CD4-positive, alpha-beta T cell (primary cell): ENCODE results near the gene DCDC2C. TPM values are rescaled to one million over a fixed set of nuclear protein-coding genes. Genes with fewer than 3 reads are reported as not detected.

Experiments
- ATAC-seq: fragments of 200-7000 bp; cut with Tn5 transposase; one replicate; pipeline ENCODE4 v1.10.0; 2022; ENCODE audit warnings: mild to moderate bottlenecking; ENCODE audit not compliant: poor library complexity
- CTCF ChIA-PET: fragments of 350-600 bp; sonication (Branson Sonifier 250); formaldehyde crosslinking; loops from one replicate; lab custom pipeline; 2021; ENCODE audit warnings: antibody characterized with exemption, inconsistent platforms; lab: Charles Lee
- POLR2A ChIA-PET: fragments of 350-600 bp; sonication (Branson Sonifier 250); formaldehyde crosslinking; loops from one replicate; lab custom pipeline; 2021; ENCODE audit warnings: antibody characterized with exemption, inconsistent platforms; lab: Charles Lee
- DNase-seq, 14 experiments: peaks; one replicate each; pipeline ENCODE4 v3.0.0-alpha.2; 2013 to 2020; ENCODE audit warnings: mixed read lengths in 2 of 14
- H3K27ac ChIP-seq, 2 donors: one replicate each; pipeline versions ENCODE4 v1.5.1 to v1.7.0; 2013; ENCODE audit warnings: low read length in 2 of 2, low read depth in 1 of 2, mild to moderate bottlenecking in 1 of 2
- H3K27me3 ChIP-seq, 2 experiments: 1 replicate in 1 of 2; 2 replicates in 1 of 2; pipeline versions ENCODE4 v1.6.1 to v1.7.0; 2013; ENCODE audit warnings: low read length in 2 of 2, control low read depth in 1 of 2, mild to moderate bottlenecking in 1 of 2, moderate library complexity in 1 of 2; ENCODE audit not compliant: insufficient read depth in 2 of 2, control insufficient read depth in 1 of 2
- H3K36me3 ChIP-seq: one replicate; pipeline ENCODE4 v1.6.1; 2013; ENCODE audit warnings: low read length, control low read depth; ENCODE audit not compliant: insufficient read depth
- H3K4me1 ChIP-seq: one replicate; pipeline ENCODE4 v1.6.1; 2013; ENCODE audit warnings: low read length, control low read depth; ENCODE audit not compliant: insufficient read depth
- H3K4me3 ChIP-seq: one replicate; pipeline ENCODE4 v1.5.1; 2013; ENCODE audit warnings: mild to moderate bottlenecking, low read length, moderate library complexity
- H3K9me3 ChIP-seq, 2 experiments: 1 replicate in 1 of 2; 2 replicates in 1 of 2; pipeline versions ENCODE4 v1.6.1 to v1.7.0; 2013; ENCODE audit warnings: low read length in 2 of 2, mild to moderate bottlenecking in 2 of 2, control low read depth in 1 of 2, moderate library complexity in 1 of 2; ENCODE audit not compliant: control insufficient read depth in 1 of 2, insufficient read depth in 1 of 2
- H3K27ac Mint-ChIP-seq: one replicate; pipeline ENCODE4 v1.8.0; 2020; ENCODE audit warnings: mixed read lengths
- H3K27me3 Mint-ChIP-seq: one replicate; pipeline ENCODE4 v1.8.0; 2021; ENCODE audit warnings: mixed read lengths
- H3K36me3 Mint-ChIP-seq: one replicate; pipeline ENCODE4 v1.8.0; 2021; ENCODE audit warnings: low read depth, mixed read lengths
- H3K4me1 Mint-ChIP-seq: one replicate; pipeline ENCODE4 v1.8.0; 2021; ENCODE audit warnings: low read depth, mixed read lengths
- H3K4me3 Mint-ChIP-seq: one replicate; pipeline ENCODE4 v1.8.0; 2020; ENCODE audit warnings: mild to moderate bottlenecking, mixed read lengths
- H3K9me3 Mint-ChIP-seq: one replicate; pipeline ENCODE4 v1.8.0; 2020; ENCODE audit warnings: mixed read lengths
- CTCF ChIP-seq: fragments of 200-600 bp; IDR thresholded peaks from one replicate; pipeline ENCODE4 v1.8.0; 2022; ENCODE audit warnings: antibody characterized with exemption, mild to moderate bottlenecking
- intact Hi-C, 2 experiments: fragments of 100-400 bp; cut with DNase I in 1 of 2; cut with micrococcal nuclease in 1 of 2; formaldehyde crosslinking; loops; one replicate each; pipeline versions ENCODE4 v1.15.1 to v1.9.0; 2023 to 2025; cut with DNase I, micrococcal nuclease
- total RNA-seq, 174 experiments: library from RNA in 2 of 174; stranded (reverse) in 2 of 174; gene quantifications; one replicate each; pipeline ENCODE4 v1.2.3 and lab custom pipeline; 2021 to 2026

DCDC2C gene
- total RNA-seq, 2 experiments from 2014 or later: not detected

- DNase-seq (no peak), ATAC-seq (no peak)
- Mint-ChIP-seq H3K27me3 (peaks cover 22% of the 10 kb centered on the region), H3K27ac (no peak overlapping the region), H3K36me3 (no peaks in the 10 kb centered on the region), H3K4me1 (no peaks in the 10 kb centered on the region), H3K4me3 (no peak overlapping the region), H3K9me3 (no peaks in the 10 kb centered on the region)
- H3K27ac ChIP-seq: no peak overlapping the region
- H3K27me3 ChIP-seq: peaks cover 0 to 5% of the 10 kb centered on the region in 2 experiments
- no peaks in the 10 kb centered on the region for H3K4me1 ChIP-seq
- H3K36me3 ChIP-seq: no peaks in the 10 kb centered on the region
- no peak overlapping the region for H3K4me3 ChIP-seq
- POLR2A ChIA-PET: no interaction called here
- peaks cover 0 to 6% of the 10 kb centered on the region in 2 experiments for H3K9me3 ChIP-seq
- no peak for TF ChIP-seq CTCF
- CTCF ChIA-PET: no interaction called here
- intact Hi-C loops: no loop called here
These were observed 59.5 kb downstream of the DCDC2C start for GRCh38 chr2:3762771-3763447.

GRCh38 chr2:3766824-3767223 lies 63.4 kb downstream of the DCDC2C start:
- Histone ChIP-seq H3K4me1 (no peaks in the 10 kb centered on the region), H3K27ac (no peak overlapping the region), H3K27me3 (peaks cover 0 to 5% of the 10 kb centered on the region in 2 experiments), H3K9me3 (peaks cover 0 to 6% of the 10 kb centered on the region in 2 experiments), H3K4me3 (no peak overlapping the region), H3K36me3 (no peaks in the 10 kb centered on the region)
- ChIA-PET CTCF (no interaction called here), POLR2A (no interaction called here)
- Mint-ChIP-seq H3K27me3 (peaks cover 14% of the 10 kb centered on the region), H3K36me3 (no peaks in the 10 kb centered on the region), H3K4me1 (no peaks in the 10 kb centered on the region), H3K27ac (no peak overlapping the region), H3K4me3 (no peak overlapping the region), H3K9me3 (no peaks in the 10 kb centered on the region)
- intact Hi-C loops: no loop called here
- ATAC-seq: no peak
- no peak for TF ChIP-seq CTCF
- no peak for DNase-seq

- Mint-ChIP-seq H3K27ac (no peak overlapping the region), H3K36me3 (no peaks in the 10 kb centered on the region), H3K27me3 (peaks cover 25% of the 10 kb centered on the region), H3K4me3 (no peak overlapping the region), H3K9me3 (no peaks in the 10 kb centered on the region), H3K4me1 (no peaks in the 10 kb centered on the region)
- intact Hi-C loops: no loop called here
- no peaks in the 10 kb centered on the region for H3K4me1 ChIP-seq
- H3K27ac ChIP-seq: no peak overlapping the region
- no peak for ATAC-seq
- ChIA-PET CTCF (no interaction called here), POLR2A (no interaction called here)
- peaks cover 0 to 2% of the 10 kb centered on the region in 2 experiments for H3K27me3 ChIP-seq
- no peak for DNase-seq
- no peak overlapping the region for H3K4me3 ChIP-seq
- no peaks in the 10 kb centered on the region for H3K36me3 ChIP-seq
- H3K9me3 ChIP-seq: no peaks in the 10 kb centered on the region
- no peak for TF ChIP-seq CTCF
These were observed 65.8 kb downstream of the DCDC2C start for GRCh38 chr2:3768960-3769765.
